ENCODE results near the gene F11R.

DNA sequence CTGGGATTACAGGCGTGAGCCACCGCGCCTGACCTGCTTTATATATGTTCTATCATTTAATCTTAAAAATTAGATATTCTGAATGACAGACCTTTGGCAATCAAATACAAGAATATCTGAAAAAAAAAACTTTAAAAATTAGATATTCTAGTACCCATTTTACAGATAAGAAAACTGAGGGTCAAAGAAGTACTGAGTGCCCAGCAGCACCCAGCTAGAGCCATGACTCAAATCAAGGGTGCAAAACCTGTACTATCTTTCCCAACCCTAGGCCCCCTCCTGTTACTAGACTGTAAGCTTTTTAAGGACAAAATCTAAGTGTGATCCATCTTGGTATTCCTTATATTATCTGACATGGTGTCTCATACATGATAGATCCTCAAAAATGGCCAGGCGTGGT, 40.5 kb upstream of the F11R start:
- TF ChIP-seq, protein P1, sequence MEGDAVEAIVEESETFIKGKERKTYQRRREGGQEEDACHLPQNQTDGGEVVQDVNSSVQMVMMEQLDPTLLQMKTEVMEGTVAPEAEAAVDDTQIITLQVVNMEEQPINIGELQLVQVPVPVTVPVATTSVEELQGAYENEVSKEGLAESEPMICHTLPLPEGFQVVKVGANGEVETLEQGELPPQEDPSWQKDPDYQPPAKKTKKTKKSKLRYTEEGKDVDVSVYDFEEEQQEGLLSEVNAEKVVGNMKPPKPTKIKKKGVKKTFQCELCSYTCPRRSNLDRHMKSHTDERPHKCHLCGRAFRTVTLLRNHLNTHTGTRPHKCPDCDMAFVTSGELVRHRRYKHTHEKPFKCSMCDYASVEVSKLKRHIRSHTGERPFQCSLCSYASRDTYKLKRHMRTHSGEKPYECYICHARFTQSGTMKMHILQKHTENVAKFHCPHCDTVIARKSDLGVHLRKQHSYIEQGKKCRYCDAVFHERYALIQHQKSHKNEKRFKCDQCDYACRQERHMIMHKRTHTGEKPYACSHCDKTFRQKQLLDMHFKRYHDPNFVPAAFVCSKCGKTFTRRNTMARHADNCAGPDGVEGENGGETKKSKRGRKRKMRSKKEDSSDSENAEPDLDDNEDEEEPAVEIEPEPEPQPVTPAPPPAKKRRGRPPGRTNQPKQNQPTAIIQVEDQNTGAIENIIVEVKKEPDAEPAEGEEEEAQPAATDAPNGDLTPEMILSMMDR (IDR thresholded peaks at IDR 0.05): no peak
- TF ChIP-seq POLR2A (IDR thresholded peaks at IDR 0.05): no peak
